PC-9 (cell line): ENCODE results near the gene PYGB.

Source experiments
- EZH2 ChIP-seq: fragments of 200-600 bp; sonication (generic); IDR thresholded peaks from 2 replicates; pipeline ENCODE4 v1.8.0; 2017; ENCODE audit warnings: antibody characterized with exemption, low read depth
- TF ChIP-seq, protein P1 (sequence below): fragments of 200-600 bp; sonication (generic); conservative IDR thresholded peaks from 2 replicates; pipeline ENCODE4 v1.6.1; 2017; ENCODE audit warnings: mixed run types, antibody characterized with exemption, mild to moderate bottlenecking, moderate library complexity

DNA sequence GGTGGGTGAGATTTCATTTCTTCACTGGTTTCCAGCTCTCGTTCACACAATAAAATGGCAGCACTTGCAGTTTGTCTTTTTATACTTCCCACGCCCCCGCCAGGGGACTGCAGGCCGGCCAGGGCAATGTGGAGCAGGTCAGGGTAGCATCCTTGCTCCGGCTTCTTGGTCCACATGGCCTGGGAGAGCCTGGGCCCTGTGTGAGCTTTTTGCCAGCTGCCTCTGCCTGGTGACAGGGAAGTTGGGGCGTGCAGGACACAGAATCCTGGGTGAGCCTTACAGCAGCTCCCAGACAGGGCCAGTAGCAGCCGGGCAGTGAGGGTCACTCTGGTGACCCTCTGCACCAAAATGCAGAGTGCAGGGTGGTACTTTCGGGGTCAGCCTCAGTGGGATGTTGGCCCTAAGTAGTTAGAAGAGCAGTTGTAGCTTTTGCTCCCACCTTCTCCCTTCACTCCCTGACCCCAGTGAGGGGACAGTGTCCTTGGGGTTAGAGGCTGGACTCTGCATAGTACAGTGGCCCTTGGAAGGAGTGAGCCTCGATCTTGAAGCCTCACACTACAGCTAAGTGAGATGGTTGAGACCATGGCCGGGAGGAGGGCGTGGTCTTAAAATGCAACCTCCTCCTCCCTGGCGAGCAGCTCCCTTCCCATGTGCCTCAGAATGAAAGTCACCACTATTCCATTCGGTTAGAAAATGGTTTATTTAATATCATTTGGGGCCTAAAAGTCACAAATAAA, 23.8 kb downstream of the PYGB start:
- TF ChIP-seq, protein P1, sequence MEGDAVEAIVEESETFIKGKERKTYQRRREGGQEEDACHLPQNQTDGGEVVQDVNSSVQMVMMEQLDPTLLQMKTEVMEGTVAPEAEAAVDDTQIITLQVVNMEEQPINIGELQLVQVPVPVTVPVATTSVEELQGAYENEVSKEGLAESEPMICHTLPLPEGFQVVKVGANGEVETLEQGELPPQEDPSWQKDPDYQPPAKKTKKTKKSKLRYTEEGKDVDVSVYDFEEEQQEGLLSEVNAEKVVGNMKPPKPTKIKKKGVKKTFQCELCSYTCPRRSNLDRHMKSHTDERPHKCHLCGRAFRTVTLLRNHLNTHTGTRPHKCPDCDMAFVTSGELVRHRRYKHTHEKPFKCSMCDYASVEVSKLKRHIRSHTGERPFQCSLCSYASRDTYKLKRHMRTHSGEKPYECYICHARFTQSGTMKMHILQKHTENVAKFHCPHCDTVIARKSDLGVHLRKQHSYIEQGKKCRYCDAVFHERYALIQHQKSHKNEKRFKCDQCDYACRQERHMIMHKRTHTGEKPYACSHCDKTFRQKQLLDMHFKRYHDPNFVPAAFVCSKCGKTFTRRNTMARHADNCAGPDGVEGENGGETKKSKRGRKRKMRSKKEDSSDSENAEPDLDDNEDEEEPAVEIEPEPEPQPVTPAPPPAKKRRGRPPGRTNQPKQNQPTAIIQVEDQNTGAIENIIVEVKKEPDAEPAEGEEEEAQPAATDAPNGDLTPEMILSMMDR = no peak
- no peak for TF ChIP-seq EZH2
